ENCODE data around the gene TSHZ1. TPM values are rescaled to one million over a fixed set of nuclear protein-coding genes. Genes with fewer than 3 reads are reported as not detected.

Gene TSHZ1
- total RNA-seq, 1 donor from 2014 or later: 17.0 TPM

- Histone ChIP-seq H3K27me3 (ENCODE audit: low read depth) (no peaks in the 10 kb centered on the region), H3K4me3 (no peak overlapping the region), H3K27ac (no peak overlapping the region), H3K36me3 (no peaks in the 10 kb centered on the region), H3K9me3 (no peaks in the 10 kb centered on the region), H3K4me1 (peaks cover 39% of the 10 kb centered on the region)
- DNase-seq (no peak), ATAC-seq (no peak)
- intact Hi-C loops (cut with DNase I): no loop called here
- no peak for TF ChIP-seq CTCF (IDR thresholded peaks at IDR 0.05)
Observed at GRCh38 chr18:75230163-75231052, 19.8 kb downstream of the TSHZ1 start.

GRCh38 chr18:75231053-75231406, 20.4 kb downstream of the TSHZ1 start:
- Histone ChIP-seq H3K36me3 (no peaks in the 10 kb centered on the region), H3K27ac (no peak overlapping the region), H3K4me3 (no peak overlapping the region), H3K9me3 (no peaks in the 10 kb centered on the region), H3K4me1 (peaks cover 39% of the 10 kb centered on the region), H3K27me3 (ENCODE audit: low read depth) (no peaks in the 10 kb centered on the region)
- intact Hi-C loops (cut with DNase I): no loop called here
- no peak for DNase-seq
- no peak for TF ChIP-seq CTCF (IDR thresholded peaks at IDR 0.05)
- ATAC-seq: no peak

- no peaks in the 10 kb centered on the region for H3K9me3 ChIP-seq
- H3K27ac ChIP-seq: no peak overlapping the region
- H3K4me3 ChIP-seq: no peak overlapping the region
- intact Hi-C loops (cut with DNase I): no loop called here
- no peak for DNase-seq
- H3K36me3 ChIP-seq: no peaks in the 10 kb centered on the region
- peaks cover 16% of the 10 kb centered on the region for H3K4me1 ChIP-seq
- no peaks in the 10 kb centered on the region for H3K27me3 ChIP-seq (ENCODE audit: low read depth)
- ATAC-seq: no peak
- TF ChIP-seq CTCF (IDR thresholded peaks at IDR 0.05): no peak
Observed at GRCh38 chr18:75234901-75235300, 24.3 kb downstream of the TSHZ1 start.

- Histone ChIP-seq H3K27me3 (ENCODE audit: low read depth) (no peaks in the 10 kb centered on the region), H3K27ac (no peak overlapping the region), H3K9me3 (no peaks in the 10 kb centered on the region), H3K36me3 (no peaks in the 10 kb centered on the region), H3K4me3 (no peak overlapping the region), H3K4me1 (peaks cover 11% of the 10 kb centered on the region)
- DNase-seq (no peak), ATAC-seq (no peak)
- TF ChIP-seq CTCF (IDR thresholded peaks at IDR 0.05): no peak
- intact Hi-C loops (cut with DNase I): no loop called here
Observed at GRCh38 chr18:75235896-75236295, 25.3 kb downstream of the TSHZ1 start.

GRCh38 chr18:75238100-75238499, 27.5 kb downstream of the TSHZ1 start:
- intact Hi-C loops (cut with DNase I): no loop called here
- no peaks in the 10 kb centered on the region for H3K27me3 ChIP-seq (ENCODE audit: low read depth)
- no peaks in the 10 kb centered on the region for H3K36me3 ChIP-seq
- no peaks in the 10 kb centered on the region for H3K4me1 ChIP-seq
- DNase-seq: no peak
- no peak overlapping the region for H3K4me3 ChIP-seq
- H3K27ac ChIP-seq: no peak overlapping the region
- TF ChIP-seq CTCF (IDR thresholded peaks at IDR 0.05): no peak
- no peaks in the 10 kb centered on the region for H3K9me3 ChIP-seq
- no peak for ATAC-seq
